Sigmoid colon (tissue), 7 donors: ENCODE data around the gene LDLRAD4. TPM values are rescaled to one million over a fixed set of nuclear protein-coding genes. Genes with fewer than 3 reads are reported as not detected.

Experiments
- DNase-seq: peaks from one replicate; pipeline ENCODE4 v3.0.0-alpha.2; 2019
- H3K27ac ChIP-seq, 4 donors: fragments of 200-600 bp; sonication (generic); one replicate each; pipeline ENCODE4 v1.5.1; 2016 to 2019; ENCODE audit warnings: mild to moderate bottlenecking in 1 of 4
- H3K27me3 ChIP-seq, 3 donors: fragments of 200-600 bp; sonication (generic); one replicate each; pipeline ENCODE4 v1.5.1; 2019; ENCODE audit warnings: mild to moderate bottlenecking in 1 of 3
- H3K36me3 ChIP-seq, 4 donors: fragments of 200-600 bp; sonication (generic); one replicate each; pipeline ENCODE4 v1.5.1; 2016 to 2019
- H3K4me1 ChIP-seq, 4 donors: fragments of 200-600 bp; sonication (generic); one replicate each; pipeline ENCODE4 v1.5.1; 2017 to 2019
- H3K4me3 ChIP-seq, 4 donors: fragments of 200-600 bp; sonication (generic); one replicate each; pipeline ENCODE4 v1.5.1; 2017 to 2019; ENCODE audit warnings: mild to moderate bottlenecking in 2 of 4, moderate library complexity in 1 of 4
- H3K9me3 ChIP-seq, 4 donors: fragments of 200-600 bp in 3 of 4; sonication (generic) in 3 of 4; one replicate each; pipeline versions ENCODE4 v1.5.1 to v1.6.1; 2013 to 2019
- EP300 ChIP-seq, 4 donors: sonication (generic); formaldehyde crosslinking; IDR thresholded peaks; one replicate each; pipeline ENCODE4 v1.6.1; 2017; ENCODE audit warnings: antibody characterized with exemption in 4 of 4
- POLR2A ChIP-seq, 2 donors: fragments of 450-650 bp; IDR thresholded peaks; one replicate each; pipeline ENCODE4 v1.6.1; 2016; ENCODE audit warnings: antibody characterized with exemption in 2 of 2, mild to moderate bottlenecking in 2 of 2, moderate library complexity in 2 of 2
- POLR2AphosphoS5 ChIP-seq, 4 donors: sonication (generic); formaldehyde crosslinking; IDR thresholded peaks; one replicate each; pipeline ENCODE4 v1.6.1; 2017; ENCODE audit warnings: antibody characterized with exemption in 4 of 4
- WGBS, 2 donors: extraction: QIAGEN DNeasy Blood & Tissue Kit; methylation state at CpG; one replicate each; pipeline ENCODE4 v1.1.7; 2013; 5-methylcytosine and 5-hydroxymethylcytosine counted together
- intact Hi-C: fragments of 100-400 bp; cut with DNase I; formaldehyde crosslinking; loops from one replicate; pipeline ENCODE4 v1.15.1; 2023
- polyA plus RNA-seq, 3 donors: library from polyadenylated mRNA; stranded (reverse); fragments of 200-250 nt; gene quantifications; one replicate each; pipeline ENCODE4 v1.2.3, GENCODE V29; 2013
- total RNA-seq, 4 donors: library from RNA; depleted of rRNA; stranded (reverse); fragments of >200 nt; gene quantifications; one replicate each; pipeline ENCODE4 v1.1.0, GENCODE V29; 2016
- TF ChIP-seq, protein P1 (sequence below), 4 experiments: fragments of 450-650 bp in 3 of 4; fragments of 200-600 bp in 1 of 4; IDR thresholded peaks; one replicate each; pipeline ENCODE4 v1.5.1; 2016 to 2019; ENCODE audit warnings: antibody characterized with exemption in 4 of 4, mild to moderate bottlenecking in 3 of 4, moderate library complexity in 2 of 4
- donor health status: healthy with polysubstance abuse.
- donor health status: Bipolar disorder and iron deficiency.
- donor health status: healthy.

Gene LDLRAD4
- total and polyA plus RNA-seq, 7 donors, result 1.2 to 28.2 (median 17.2) TPM

GRCh38 chr18:13613591-13614501, 395.3 kb downstream of the LDLRAD4 start:
- H3K27me3 ChIP-seq, result no peaks in the 10 kb centered on the region
- no peak overlapping the region for H3K4me3 ChIP-seq
- TF ChIP-seq, protein P1, sequence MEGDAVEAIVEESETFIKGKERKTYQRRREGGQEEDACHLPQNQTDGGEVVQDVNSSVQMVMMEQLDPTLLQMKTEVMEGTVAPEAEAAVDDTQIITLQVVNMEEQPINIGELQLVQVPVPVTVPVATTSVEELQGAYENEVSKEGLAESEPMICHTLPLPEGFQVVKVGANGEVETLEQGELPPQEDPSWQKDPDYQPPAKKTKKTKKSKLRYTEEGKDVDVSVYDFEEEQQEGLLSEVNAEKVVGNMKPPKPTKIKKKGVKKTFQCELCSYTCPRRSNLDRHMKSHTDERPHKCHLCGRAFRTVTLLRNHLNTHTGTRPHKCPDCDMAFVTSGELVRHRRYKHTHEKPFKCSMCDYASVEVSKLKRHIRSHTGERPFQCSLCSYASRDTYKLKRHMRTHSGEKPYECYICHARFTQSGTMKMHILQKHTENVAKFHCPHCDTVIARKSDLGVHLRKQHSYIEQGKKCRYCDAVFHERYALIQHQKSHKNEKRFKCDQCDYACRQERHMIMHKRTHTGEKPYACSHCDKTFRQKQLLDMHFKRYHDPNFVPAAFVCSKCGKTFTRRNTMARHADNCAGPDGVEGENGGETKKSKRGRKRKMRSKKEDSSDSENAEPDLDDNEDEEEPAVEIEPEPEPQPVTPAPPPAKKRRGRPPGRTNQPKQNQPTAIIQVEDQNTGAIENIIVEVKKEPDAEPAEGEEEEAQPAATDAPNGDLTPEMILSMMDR (IDR thresholded peaks at IDR 0.05), result no peak
- TF ChIP-seq POLR2AphosphoS5 (IDR thresholded peaks at IDR 0.05), result no peak
- no peaks in the 10 kb centered on the region for H3K9me3 ChIP-seq
- WGBS, 2 donors, result 34 to 55% methylated on average over 21 of the region's 21 CpGs
- H3K4me1 ChIP-seq, result peaks cover 0 to 59% (median 28%) of the 10 kb centered on the region in 4 donors
- H3K27ac ChIP-seq, result peak overlapping the region in 1 of 4 donors; percentile 62
- no peaks in the 10 kb centered on the region for H3K36me3 ChIP-seq
- intact Hi-C loops, result loop anchor here (5.0 to 10.0 kb wide), 3 partner anchors 52 to 397 kb away; partner anchors contain the start of genes FAM210A, LDLRAD4 and RNMT
- DNase-seq, result peak; percentile 44

DNA sequence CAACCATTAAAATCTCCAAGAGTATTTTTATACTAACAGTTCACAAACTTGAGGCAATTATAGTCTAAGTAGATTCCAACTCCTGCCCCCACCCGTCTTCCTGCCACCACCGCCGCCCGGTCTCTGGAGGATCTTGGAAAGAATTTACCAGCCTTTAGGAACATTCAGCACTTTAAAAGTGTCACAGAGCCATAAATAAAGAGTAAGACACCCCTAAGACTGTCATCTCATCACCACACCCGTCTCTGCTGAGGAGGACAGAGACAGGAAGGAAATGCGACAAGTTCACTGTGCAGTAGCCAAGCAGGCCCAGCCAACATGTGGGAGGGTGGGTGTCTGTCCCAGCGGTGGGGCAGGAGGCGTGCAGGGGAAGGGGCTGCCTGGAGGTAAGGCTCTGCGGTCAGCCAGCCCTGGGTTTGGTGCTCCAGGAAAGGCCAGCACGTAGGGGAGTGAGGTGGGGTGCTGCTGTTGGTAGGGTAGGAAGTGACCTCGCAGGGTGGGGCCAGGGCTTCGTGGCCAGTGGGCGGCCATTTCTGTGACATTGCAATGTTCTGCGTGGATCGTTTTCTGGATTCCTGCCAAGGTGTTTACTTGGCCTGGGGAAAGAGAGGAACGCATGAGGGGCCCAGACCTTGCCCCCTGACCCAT, 396.2 kb downstream of the LDLRAD4 start:
- TF ChIP-seq, protein P1 (IDR thresholded peaks at IDR 0.05), result no peak
- TF ChIP-seq POLR2A (IDR thresholded peaks at IDR 0.05), result no peak
- no peak for TF ChIP-seq POLR2AphosphoS5 (IDR thresholded peaks at IDR 0.05)
- H3K4me1 ChIP-seq, result peaks cover 0 to 57% (median 28%) of the 10 kb centered on the region in 4 donors
- peak; percentile 67 for DNase-seq

GRCh38 chr18:13615432-13615861, 396.9 kb downstream of the LDLRAD4 start:
- TF ChIP-seq EP300 (IDR thresholded peaks at IDR 0.05), result peak in 1 of 4 donors; percentile 8
- TF ChIP-seq POLR2A (IDR thresholded peaks at IDR 0.05), result no peak
- peak overlapping the region in 1 of 4 donors; percentile 62 for H3K27ac ChIP-seq
- no peaks in the 10 kb centered on the region for H3K9me3 ChIP-seq
- peaks cover 0 to 53% (median 25%) of the 10 kb centered on the region in 4 donors for H3K4me1 ChIP-seq
- WGBS, 2 donors, result 69 to 83% methylated on average over 8 of the region's 8 CpGs
- no peaks in the 10 kb centered on the region for H3K36me3 ChIP-seq
- DNase-seq, result no peak
- intact Hi-C loops, result loop anchor here (10.0 kb wide), 1 partner anchor 109 kb away; the partner anchor contains the start of genes FAM210A and RNMT
- no peak overlapping the region for H3K4me3 ChIP-seq
- no peaks in the 10 kb centered on the region for H3K27me3 ChIP-seq

More for the DNA sequence above, 396.2 kb downstream of the LDLRAD4 start:
- Histone ChIP-seq H3K27me3 (no peaks in the 10 kb centered on the region), H3K4me3 (no peak overlapping the region), H3K27ac (peak overlapping the region in 1 of 4 donors; percentile 62), H3K36me3 (no peaks in the 10 kb centered on the region), H3K9me3 (no peaks in the 10 kb centered on the region)
- 50 to 82% methylated on average over 16 of the region's 16 CpGs for WGBS, 2 donors
- intact Hi-C loops, result loop anchor here (5.0 to 10.0 kb wide), 3 partner anchors 52 to 397 kb away; partner anchors contain the start of genes FAM210A, LDLRAD4 and RNMT

DNA sequence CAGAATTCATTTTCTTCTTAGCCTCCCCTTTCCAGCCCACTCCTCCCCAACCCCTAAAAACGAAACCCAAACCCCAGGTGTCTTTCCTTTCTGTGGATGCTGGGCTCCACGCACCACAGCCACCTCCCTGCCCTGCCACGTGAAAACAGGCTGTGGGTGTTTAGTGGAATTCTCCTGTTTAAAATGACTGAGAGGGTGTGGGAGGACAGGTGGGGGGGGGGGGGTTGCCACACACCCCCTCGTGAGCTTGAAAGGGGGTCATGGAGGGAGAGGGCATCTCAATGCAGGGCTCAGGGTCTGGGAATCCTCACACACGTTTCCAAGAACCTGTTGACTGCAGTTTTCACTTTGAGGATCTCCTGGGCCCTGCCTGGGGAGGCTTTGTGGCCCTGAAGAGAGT, 397.5 kb downstream of the LDLRAD4 start:
- peak overlapping the region in 1 of 4 donors; percentile 62 for H3K27ac ChIP-seq
- H3K4me1 ChIP-seq, result peaks cover 0 to 47% (median 19%) of the 10 kb centered on the region in 4 donors
- no peaks in the 10 kb centered on the region for H3K9me3 ChIP-seq
- H3K27me3 ChIP-seq, result no peaks in the 10 kb centered on the region
- no peak overlapping the region for H3K4me3 ChIP-seq
- no peaks in the 10 kb centered on the region for H3K36me3 ChIP-seq
- intact Hi-C loops, result loop anchor here (10.0 kb wide), 1 partner anchor 109 kb away; the partner anchor contains the start of genes FAM210A and RNMT
- 63 to 85% methylated on average over 5 of the region's 5 CpGs for WGBS, 2 donors
- DNase-seq, result no peak
- TF ChIP-seq, protein P1 (IDR thresholded peaks at IDR 0.05), result no peak
- no peak for TF ChIP-seq POLR2AphosphoS5 (IDR thresholded peaks at IDR 0.05)
- no peak for TF ChIP-seq EP300 (IDR thresholded peaks at IDR 0.05)
- TF ChIP-seq POLR2A (IDR thresholded peaks at IDR 0.05), result no peak
